Activated T-cell treated with anti-CD3 and anti-CD28 coated beads, Interleukin-2, amount 50 U/mL, for 72 hours (primary cell): Measurements from ENCODE around the gene TPST2. TPM values are rescaled to one million over a fixed set of nuclear protein-coding genes. Genes with fewer than 3 reads are reported as not detected.

Source experiments
- ATAC-seq, 2 donors: fragments of 150-1000 bp; cut with Tn5 transposase; replicated peaks in 1 of 2; 2 replicates each; pipeline ENCODE4 v1.10.0; 2021; ENCODE audit warnings: moderate library complexity in 2 of 2, mild to moderate bottlenecking in 1 of 2
- DNase-seq, 2 donors: peaks; one replicate each; pipeline ENCODE4 v3.0.0; 2021 to 2022; ENCODE audit warnings: mixed read lengths in 1 of 2
- H3K27ac Mint-ChIP-seq: one replicate; pipeline ENCODE4 v1.8.0; 2022; ENCODE audit warnings: mild to moderate bottlenecking, moderate library complexity, mixed read lengths
- H3K27me3 Mint-ChIP-seq: one replicate; pipeline ENCODE4 v1.8.0; 2022; ENCODE audit warnings: low read depth, mixed read lengths
- H3K36me3 Mint-ChIP-seq, 2 donors: one replicate each; pipeline ENCODE4 v1.8.0; 2022; ENCODE audit warnings: mixed read lengths in 2 of 2, mild to moderate bottlenecking in 1 of 2; ENCODE audit not compliant: insufficient read depth in 2 of 2
- H3K4me1 Mint-ChIP-seq: one replicate; pipeline ENCODE4 v1.8.0; 2022; ENCODE audit warnings: low read depth, mixed read lengths
- H3K4me3 Mint-ChIP-seq, 2 donors: one replicate each; pipeline ENCODE4 v1.8.0; 2022; ENCODE audit warnings: mild to moderate bottlenecking in 2 of 2, mixed read lengths in 2 of 2, moderate library complexity in 2 of 2
- H3K9me3 Mint-ChIP-seq, 2 donors: one replicate each; pipeline ENCODE4 v1.8.0; 2022; ENCODE audit warnings: mixed read lengths in 2 of 2
- total RNA-seq, 2 donors: library from RNA; stranded (reverse); gene quantifications; one replicate each; pipeline ENCODE4 v1.2.3, GENCODE V29; 2022

Gene TPST2
- total RNA-seq, 2 donors from 2014 or later, result 19.0 to 23.2 TPM

GRCh38 chr22:26525946-26526564, 63.9 kb downstream of the TPST2 start:
- Mint-ChIP-seq H3K9me3 (no peaks in the 10 kb centered on the region), H3K4me3 (no peak overlapping the region), H3K36me3 (peaks cover 0 to 6% of the 10 kb centered on the region in 2 donors), H3K27ac (peak overlapping the region; percentile 28), H3K27me3 (no peaks in the 10 kb centered on the region), H3K4me1 (no peaks in the 10 kb centered on the region)
- DNase-seq (no peak), ATAC-seq (no peak)

- Mint-ChIP-seq H3K4me3 (no peak overlapping the region), H3K27ac (no peak overlapping the region), H3K36me3 (peaks cover 0 to 1% of the 10 kb centered on the region in 2 donors), H3K4me1 (no peaks in the 10 kb centered on the region), H3K9me3 (no peaks in the 10 kb centered on the region), H3K27me3 (no peaks in the 10 kb centered on the region)
- DNase-seq, result no peak
- ATAC-seq, result no peak
These were observed 65.1 kb downstream of the TPST2 start for GRCh38 chr22:26524870-26525269.

- no peak for DNase-seq
- Mint-ChIP-seq H3K27ac (no peak overlapping the region), H3K27me3 (no peaks in the 10 kb centered on the region), H3K4me1 (no peaks in the 10 kb centered on the region), H3K9me3 (no peaks in the 10 kb centered on the region), H3K36me3 (peaks cover 0 to 1% of the 10 kb centered on the region in 2 donors), H3K4me3 (no peak overlapping the region)
- no peak for ATAC-seq
These were observed 67.3 kb downstream of the TPST2 start for GRCh38 chr22:26522592-26522991.

DNA sequence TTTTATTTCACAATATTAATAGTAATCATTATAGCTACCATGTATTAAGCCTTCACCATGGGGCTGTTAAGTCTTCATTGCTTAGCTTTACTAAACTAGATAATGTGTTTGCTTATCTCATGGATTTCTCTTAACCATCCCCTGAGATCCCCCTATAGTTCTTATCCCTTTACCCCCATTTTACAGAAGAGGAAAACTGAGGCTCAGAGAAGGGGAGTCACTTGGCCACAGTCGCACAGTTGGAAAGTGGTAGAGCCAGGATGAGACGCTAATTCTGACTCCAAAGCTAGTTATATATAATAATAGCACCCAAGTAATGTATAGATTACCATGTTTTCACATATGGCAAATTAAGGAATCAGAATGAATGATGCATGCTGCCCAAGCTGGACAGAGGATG, 67.9 kb downstream of the TPST2 start:
- ATAC-seq (no peak), DNase-seq (no peak)
- no peaks in the 10 kb centered on the region for H3K9me3 Mint-ChIP-seq
- no peak overlapping the region for H3K4me3 Mint-ChIP-seq
- no peaks in the 10 kb centered on the region for H3K4me1 Mint-ChIP-seq
- H3K36me3 Mint-ChIP-seq, result peaks cover 0 to 1% of the 10 kb centered on the region in 2 donors
- no peak overlapping the region for H3K27ac Mint-ChIP-seq
- no peaks in the 10 kb centered on the region for H3K27me3 Mint-ChIP-seq

DNA sequence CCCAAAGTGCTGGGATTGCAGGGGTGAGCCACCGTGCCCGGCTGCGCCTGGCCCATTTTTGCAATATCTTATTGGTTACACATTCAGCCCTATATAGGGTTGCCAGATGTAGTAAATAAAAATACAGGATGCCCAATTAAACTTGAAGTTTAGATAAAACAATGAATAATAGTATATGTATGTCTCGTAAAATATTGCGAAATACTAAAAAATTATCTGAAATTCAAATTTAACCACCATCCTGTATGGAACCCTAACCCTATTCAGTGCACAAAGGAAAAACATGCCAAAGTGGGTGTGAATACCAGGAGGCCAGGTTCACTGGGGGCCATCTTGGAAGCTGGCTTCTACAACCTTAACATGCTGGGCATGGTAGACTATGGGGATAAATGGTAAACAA, 72.5 kb downstream of the TPST2 start:
- ATAC-seq (no peak), DNase-seq (no peak)
- Mint-ChIP-seq H3K27me3 (no peaks in the 10 kb centered on the region), H3K9me3 (no peaks in the 10 kb centered on the region), H3K36me3 (peaks cover 0 to 1% of the 10 kb centered on the region in 2 donors), H3K27ac (no peak overlapping the region), H3K4me1 (peaks cover 20% of the 10 kb centered on the region), H3K4me3 (no peak overlapping the region)

- no peak overlapping the region for H3K27ac Mint-ChIP-seq
- no peak overlapping the region for H3K4me3 Mint-ChIP-seq
- H3K4me1 Mint-ChIP-seq, result peaks cover 29% of the 10 kb centered on the region
- DNase-seq (no peak), ATAC-seq (peak; percentile 22 to 46)
- no peaks in the 10 kb centered on the region for H3K27me3 Mint-ChIP-seq
- no peaks in the 10 kb centered on the region for H3K9me3 Mint-ChIP-seq
- H3K36me3 Mint-ChIP-seq, result peaks cover 0 to 2% of the 10 kb centered on the region in 2 donors
These were observed 73.4 kb downstream of the TPST2 start for GRCh38 chr22:26516503-26516902.

DNA sequence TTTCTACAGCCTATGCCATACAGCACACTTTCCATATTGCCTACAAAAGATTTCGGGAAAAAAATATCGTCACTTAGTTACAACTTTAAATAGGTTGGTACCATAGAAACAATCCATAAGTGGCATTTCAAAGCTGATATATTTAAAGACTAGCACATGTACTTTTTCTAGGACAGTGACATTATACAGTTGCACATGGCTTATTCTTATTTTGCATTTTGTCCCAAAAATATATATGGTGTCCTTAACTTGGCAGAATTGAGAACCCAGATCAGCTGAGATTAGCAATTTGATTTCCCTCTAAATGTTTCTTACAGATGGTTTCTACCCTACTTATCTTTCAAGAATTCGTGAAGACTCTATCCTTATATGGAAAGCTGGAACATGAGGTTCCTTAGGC, 74.0 kb downstream of the TPST2 start:
- no peak for ATAC-seq
- DNase-seq, result no peak
- Mint-ChIP-seq H3K27me3 (no peaks in the 10 kb centered on the region), H3K36me3 (peaks cover 0 to 2% of the 10 kb centered on the region in 2 donors), H3K9me3 (no peaks in the 10 kb centered on the region), H3K4me3 (no peak overlapping the region), H3K4me1 (peaks cover 35% of the 10 kb centered on the region), H3K27ac (no peak overlapping the region)

DNA sequence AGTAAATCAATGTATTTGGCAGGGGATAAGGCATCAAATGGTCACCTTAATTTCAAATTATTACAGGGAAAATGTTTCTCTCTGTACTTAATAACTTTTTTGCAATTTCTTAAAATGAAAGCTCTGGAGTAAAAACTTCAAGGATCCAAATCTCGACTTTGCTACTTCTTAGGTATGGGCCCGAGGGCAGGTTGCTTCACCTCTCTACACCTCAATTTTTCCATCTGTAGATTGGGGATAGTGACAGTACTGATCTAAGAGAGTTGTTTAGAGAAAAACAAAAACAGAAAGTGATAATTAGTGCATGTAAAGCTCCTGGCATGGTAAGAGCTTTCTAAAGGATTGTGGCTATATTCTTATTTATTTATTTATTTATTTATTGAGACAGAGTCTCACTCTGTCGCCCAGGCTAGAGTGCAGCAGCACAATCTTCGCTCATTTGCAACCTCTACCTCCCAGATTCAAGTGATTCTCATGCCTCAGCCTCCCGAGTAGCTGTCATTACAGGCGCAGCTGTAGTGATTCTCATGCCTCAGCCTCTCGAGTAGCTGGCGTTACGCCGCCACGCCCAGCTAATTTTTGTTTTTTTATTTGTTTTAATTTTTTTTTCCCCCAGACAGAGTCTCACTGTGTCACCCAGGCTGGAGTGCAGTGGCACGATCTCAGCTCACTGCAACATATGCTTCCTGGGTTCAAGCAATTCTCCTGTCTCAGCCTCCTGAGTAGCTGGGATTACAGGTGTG, 75.3 kb downstream of the TPST2 start:
- Mint-ChIP-seq H3K4me1 (peaks cover 41% of the 10 kb centered on the region), H3K36me3 (peaks cover 4 to 8% of the 10 kb centered on the region in 2 donors), H3K4me3 (peak overlapping the region in 1 of 2 donors; percentile 64), H3K27me3 (no peaks in the 10 kb centered on the region), H3K9me3 (no peaks in the 10 kb centered on the region), H3K27ac (no peak overlapping the region)
- DNase-seq (no peak), ATAC-seq (no peak)

GRCh38 chr22:26513838-26514237, 76.1 kb downstream of the TPST2 start:
- DNase-seq (no peak), ATAC-seq (no peak)
- peaks cover 46% of the 10 kb centered on the region for H3K4me1 Mint-ChIP-seq
- H3K9me3 Mint-ChIP-seq, result no peaks in the 10 kb centered on the region
- H3K27me3 Mint-ChIP-seq, result no peaks in the 10 kb centered on the region
- H3K27ac Mint-ChIP-seq, result no peak overlapping the region
- peak overlapping the region; percentile 99 for H3K4me3 Mint-ChIP-seq
- peaks cover 9 to 13% of the 10 kb centered on the region in 2 donors for H3K36me3 Mint-ChIP-seq

DNA sequence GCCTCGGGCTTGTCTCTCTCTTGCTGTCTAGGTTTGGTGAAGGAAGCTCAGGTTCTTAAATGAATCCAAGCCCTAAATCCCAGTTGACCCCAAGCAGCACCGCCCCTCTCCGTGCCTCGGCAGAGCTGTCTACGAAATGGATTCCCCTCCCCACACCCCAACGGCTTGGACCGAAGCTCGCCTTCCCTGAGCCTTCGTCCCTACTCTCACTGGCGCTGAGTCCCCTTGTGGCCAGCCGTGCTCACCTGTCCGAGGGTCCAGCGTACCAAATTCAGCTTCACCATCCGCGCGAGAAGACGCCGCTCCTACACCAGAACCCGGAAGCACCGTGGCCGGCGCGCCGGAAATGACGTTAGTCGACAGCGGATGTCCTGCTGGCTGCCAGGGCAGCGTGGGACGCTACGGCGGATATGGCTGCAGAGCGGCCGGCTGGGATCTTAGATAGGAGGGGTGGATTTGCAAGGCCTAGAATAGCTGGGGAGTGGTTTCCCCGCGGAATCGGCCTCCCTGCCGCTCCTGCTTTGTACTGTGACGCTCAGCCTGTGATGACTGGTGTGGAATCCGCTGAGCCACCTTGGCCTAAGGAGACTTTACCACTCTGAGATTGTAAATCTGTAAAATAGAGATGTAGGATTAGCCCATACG, 77.7 kb downstream of the TPST2 start, which contains the start of gene TFIP11:
TFIP11 (minus strand) TSS at position 325 of the 645 bp plus-strand sequence. CDS start 2,201 bp downstream, outside the sequence.
- ATAC-seq (peak; percentile 99 to 100), DNase-seq (peak; percentile 94 to 96)
- peak within 1 kb of the TSS; percentile 99 for H3K27ac Mint-ChIP-seq
- H3K9me3 Mint-ChIP-seq, result no peaks in the 10 kb centered on the region
- H3K4me1 Mint-ChIP-seq, result peaks cover 46% of the 10 kb centered on the region
- H3K4me3 Mint-ChIP-seq, result peak within 1 kb of the TSS; percentile 99
- H3K27me3 Mint-ChIP-seq, result no peaks in the 10 kb centered on the region
- H3K36me3 Mint-ChIP-seq, result peaks cover 9 to 15% of the 10 kb centered on the region in 2 donors

- Mint-ChIP-seq H3K27me3 (no peaks in the 10 kb centered on the region), H3K4me1 (peaks cover 48% of the 10 kb centered on the region), H3K27ac (no peak overlapping the region), H3K36me3 (peaks cover 19 to 35% of the 10 kb centered on the region in 2 donors), H3K4me3 (no peak overlapping the region), H3K9me3 (no peaks in the 10 kb centered on the region)
- no peak for DNase-seq
- no peak for ATAC-seq
These were observed 81.8 kb downstream of the TPST2 start for GRCh38 chr22:26508148-26508547.

- ATAC-seq (no peak), DNase-seq (no peak)
- H3K27ac Mint-ChIP-seq, result peak overlapping the region; percentile 93
- peak overlapping the region; percentile 41 to 66 for H3K4me3 Mint-ChIP-seq
- no peaks in the 10 kb centered on the region for H3K9me3 Mint-ChIP-seq
- peaks cover 21% of the 10 kb centered on the region for H3K4me1 Mint-ChIP-seq
- H3K27me3 Mint-ChIP-seq, result no peaks in the 10 kb centered on the region
- peaks cover 15 to 37% of the 10 kb centered on the region in 2 donors for H3K36me3 Mint-ChIP-seq
These were observed 86.2 kb downstream of the TPST2 start for GRCh38 chr22:26503758-26504157.
